Astrocyte of the spinal cord (primary cell): ENCODE measurements around the gene PHF20.
"Not testable (repeated sequence)": the region's sequence is repeated elsewhere in the genome, so short reads cannot be mapped to it uniquely, and the experiment has no call there.

ENCODE experiments used
- DNase-seq: peaks from one replicate; pipeline ENCODE4 v3.0.0; 2011; ENCODE audit warnings: low read depth, low spot score
- H3K4me3 ChIP-seq: 2 replicates; pipeline ENCODE4 v1.5.1; 2011; ENCODE audit warnings: low read depth, mild to moderate bottlenecking, low read length, moderate library complexity
- in situ Hi-C: cut with HindIII; loops from 2 replicates; pipeline ENCODE4 v1.10.0; 2017; ENCODE audit warnings: low sequenced_read_pairs
- TF ChIP-seq, protein P1 (sequence below): IDR thresholded peaks from 2 replicates; pipeline ENCODE4 v1.5.1; 2012; ENCODE audit warnings: low read depth, mild to moderate bottlenecking, low read length, inconsistent platforms

PHF20 gene

DNA sequence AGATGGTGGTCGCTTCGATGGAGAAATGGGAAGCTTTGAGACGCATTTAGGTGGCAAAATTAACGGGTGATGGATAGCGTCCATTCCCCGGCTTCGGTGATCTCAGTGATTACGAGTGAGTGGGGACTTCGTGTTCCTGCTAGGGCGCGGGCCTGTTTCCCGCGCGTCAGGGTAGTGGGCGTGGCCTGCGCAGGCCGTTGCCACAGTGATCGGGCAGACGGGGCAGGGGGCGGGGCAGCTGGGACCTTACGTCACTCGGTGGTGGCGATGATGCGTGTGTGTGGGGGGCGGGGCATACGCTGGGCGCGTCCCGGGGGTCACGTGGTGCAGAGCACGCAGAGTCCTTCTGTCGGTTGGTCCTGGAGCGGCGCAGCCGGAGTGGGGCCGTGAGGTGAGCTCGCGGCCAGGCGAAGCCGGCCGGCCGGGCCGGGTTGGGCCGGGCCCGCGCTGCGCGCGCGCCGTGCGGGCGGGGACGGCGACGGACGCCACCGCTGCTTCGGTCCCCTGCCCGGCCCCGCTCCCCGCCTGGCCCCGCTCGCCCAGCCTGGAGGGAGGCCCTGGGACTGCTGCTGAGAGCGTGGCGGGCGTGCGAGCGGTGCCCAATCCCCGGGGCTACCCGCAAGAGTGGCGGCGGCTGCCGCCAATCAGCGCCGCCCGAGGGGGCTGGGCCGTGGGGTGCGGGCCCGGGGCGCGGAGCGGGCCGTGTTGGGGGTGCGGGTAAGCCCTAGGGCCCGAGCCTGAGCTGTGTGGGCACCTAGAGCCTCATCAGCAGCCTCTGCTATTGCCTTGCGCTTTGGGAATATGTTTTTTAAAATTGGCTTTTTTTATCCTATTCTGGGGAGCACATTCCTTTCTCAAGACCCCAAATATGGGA, at the start of gene PHF20:
Gene PHF20 (plus strand): TSS at position 327 of the 874 bp plus-strand sequence. CDS start 29,508 bp downstream, outside the sequence.
- peak; percentile 98 for DNase-seq
- H3K4me3 ChIP-seq = peak within 1 kb of the TSS; percentile 90
- in situ Hi-C loops = no loop called here
- TF ChIP-seq, protein P1, sequence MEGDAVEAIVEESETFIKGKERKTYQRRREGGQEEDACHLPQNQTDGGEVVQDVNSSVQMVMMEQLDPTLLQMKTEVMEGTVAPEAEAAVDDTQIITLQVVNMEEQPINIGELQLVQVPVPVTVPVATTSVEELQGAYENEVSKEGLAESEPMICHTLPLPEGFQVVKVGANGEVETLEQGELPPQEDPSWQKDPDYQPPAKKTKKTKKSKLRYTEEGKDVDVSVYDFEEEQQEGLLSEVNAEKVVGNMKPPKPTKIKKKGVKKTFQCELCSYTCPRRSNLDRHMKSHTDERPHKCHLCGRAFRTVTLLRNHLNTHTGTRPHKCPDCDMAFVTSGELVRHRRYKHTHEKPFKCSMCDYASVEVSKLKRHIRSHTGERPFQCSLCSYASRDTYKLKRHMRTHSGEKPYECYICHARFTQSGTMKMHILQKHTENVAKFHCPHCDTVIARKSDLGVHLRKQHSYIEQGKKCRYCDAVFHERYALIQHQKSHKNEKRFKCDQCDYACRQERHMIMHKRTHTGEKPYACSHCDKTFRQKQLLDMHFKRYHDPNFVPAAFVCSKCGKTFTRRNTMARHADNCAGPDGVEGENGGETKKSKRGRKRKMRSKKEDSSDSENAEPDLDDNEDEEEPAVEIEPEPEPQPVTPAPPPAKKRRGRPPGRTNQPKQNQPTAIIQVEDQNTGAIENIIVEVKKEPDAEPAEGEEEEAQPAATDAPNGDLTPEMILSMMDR = no peak

DNA sequence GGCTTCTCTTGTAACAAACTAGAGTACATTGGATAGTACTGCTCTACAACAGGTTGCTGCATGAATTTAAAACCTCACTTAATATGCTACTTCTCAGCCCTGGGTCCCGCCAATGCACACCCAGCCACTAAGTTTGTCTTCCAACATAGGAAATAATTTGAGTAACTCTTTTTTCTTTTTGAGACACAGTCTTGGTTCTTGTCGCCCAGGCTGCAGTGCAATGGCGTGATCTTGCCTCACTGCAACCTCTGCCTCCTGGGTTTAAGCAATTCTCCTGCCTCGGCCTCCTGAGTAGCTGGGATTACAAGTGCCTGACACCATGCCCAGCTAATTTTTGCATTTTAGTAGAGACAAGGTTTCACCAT, 48.6 kb upstream of the PHF20 start:
- in situ Hi-C loops, DNase-seq, H3K4me3 ChIP-seq: not testable (repeated sequence)

DNA sequence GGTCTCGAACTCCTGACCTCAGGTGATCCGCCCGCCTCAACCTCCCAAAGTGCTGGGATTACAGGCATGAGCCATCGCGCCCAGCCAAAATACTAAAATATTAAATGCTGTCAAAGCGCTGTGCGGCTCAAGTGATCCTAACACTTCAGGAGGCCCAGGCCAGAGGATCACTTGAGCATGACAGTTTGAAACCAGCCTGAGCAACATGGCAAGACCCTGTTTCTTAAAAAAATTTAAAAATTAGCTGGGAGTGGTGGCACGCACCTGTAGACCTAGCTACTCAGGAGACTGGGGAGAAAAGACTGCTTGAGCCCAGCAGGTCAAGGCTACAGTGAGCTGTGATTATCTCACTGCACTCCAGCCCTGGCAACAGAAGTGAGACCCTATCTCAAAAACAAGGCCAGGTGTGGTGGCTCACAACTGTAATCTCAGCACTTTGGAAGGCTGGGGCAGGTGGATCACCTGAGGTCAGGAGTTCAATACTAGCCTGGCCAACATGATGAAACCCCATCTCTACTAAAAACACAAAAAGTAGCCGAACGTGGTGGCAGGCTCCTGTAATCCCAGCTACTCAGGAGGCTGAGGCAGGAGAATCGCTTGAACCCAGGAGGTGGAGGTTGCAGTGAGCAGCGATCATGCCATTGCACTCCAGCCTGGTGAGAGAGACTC, 48.0 kb upstream of the PHF20 start:
- in situ Hi-C loops, H3K4me3 ChIP-seq, DNase-seq: not testable (repeated sequence)

DNA sequence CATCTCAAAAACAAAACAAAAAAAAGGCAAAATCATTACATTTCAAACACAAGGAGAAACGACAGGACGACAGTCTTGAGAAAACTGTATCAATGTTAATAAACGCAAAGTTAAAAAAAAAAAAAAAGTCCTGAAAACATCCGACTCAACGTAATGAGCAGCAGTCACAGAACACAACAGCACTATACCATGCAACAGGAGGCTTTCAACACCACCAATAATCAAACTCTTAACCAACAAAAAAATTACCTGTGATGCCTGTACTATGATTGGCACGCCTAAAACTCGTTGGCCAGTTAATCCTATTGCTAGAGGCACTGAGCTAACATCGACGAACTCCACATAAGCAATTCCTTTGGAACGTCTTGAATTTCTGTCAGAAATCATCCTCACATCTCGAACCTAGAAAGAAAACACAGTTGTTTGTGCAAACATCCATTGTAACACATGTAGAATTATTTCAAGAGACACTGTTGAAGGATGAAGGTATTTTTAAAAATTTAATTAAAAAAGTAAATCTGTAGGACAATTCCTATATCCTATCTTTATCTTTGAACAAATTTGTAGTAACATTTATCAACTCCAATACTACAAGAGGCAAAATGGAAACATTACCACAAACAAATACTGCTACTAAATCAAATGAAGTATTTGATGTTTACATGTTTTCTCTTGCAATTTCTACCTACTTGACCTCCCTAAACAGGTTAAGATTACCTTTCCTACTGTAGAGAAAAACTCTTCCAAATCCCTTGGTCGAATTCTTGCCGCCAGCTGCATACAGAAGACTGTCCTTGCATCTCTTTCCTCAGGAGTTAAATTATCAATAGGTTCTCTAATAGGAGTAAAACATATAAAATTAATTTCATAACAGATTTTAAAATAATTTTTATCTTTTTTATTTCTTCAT, 47.2 kb upstream of the PHF20 start:
- TF ChIP-seq, protein P1 = no peak
- in situ Hi-C loops = no loop called here
- DNase-seq = no peak
- H3K4me3 ChIP-seq = no peak overlapping the region

DNA sequence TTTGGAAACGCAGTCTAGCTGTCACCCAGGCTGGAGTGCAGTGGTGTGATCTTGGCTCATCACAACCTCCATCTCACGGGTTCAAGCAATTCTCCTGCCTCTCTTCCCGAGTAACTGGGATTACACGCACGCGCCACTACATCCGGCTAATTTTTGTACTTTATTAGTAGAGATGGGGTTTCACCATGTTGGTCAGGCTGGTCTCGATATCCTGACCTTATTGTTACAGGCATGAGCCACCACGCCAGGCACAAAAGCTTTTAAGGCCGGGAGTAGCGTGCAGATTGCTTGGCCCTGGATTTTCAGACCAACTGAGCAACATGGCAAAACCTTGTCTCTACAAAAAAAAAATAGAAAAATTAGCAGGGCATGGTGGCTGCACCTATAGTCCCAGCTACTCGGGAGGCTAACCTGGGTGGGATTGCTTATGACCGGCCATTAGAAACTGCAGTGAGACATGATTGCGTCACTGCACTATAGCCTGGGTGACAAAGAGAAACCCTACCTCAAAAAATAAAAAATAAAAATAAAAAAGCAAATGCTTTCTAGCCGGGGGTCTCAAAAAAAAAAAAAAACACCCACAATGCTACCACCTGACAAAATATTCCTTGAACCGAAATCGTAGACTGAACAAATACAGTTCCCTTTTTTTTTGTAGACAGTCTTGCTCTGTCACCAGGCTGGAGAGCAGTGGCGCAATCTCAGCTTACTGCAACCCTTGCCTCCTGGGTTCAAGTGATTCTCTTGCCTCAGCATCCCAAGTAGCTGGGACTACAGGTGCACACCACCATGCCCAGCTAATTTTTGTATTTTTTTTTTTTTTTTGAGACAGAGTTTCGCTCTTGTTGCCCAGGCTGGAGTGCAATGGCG, 44.7 kb upstream of the PHF20 start:
- in situ Hi-C loops = no loop called here
- DNase-seq = no peak
- H3K4me3 ChIP-seq = no peak overlapping the region
- TF ChIP-seq, protein P1 = no peak

DNA sequence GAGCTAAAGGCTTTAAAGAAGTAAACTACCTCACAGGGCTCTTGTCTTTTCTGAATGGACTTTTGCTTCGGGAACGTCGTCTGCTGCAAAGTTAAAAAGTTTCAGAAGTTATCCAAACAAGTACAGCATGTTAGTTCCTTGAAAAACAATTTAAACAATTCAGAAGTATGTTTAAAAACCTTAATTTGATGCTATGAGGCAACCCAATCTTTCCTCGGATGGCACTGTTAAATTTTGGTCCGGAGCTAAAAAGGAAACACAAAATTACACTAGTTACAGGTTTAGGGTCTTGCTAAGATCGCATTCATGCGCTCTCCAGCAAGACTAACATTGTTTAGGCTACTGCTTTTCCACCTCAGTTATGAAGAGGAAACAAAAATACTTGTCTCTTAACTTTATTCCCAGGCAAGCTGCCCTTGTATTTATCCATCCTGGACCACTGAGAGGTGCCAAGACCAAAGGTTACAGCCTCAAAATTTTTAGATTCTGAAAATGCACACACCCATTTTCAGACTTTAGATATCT, 42.5 kb upstream of the PHF20 start:
- no peak for DNase-seq
- H3K4me3 ChIP-seq = no peak overlapping the region
- in situ Hi-C loops = no loop called here
- TF ChIP-seq, protein P1 = no peak
